MG63 (cell line): ENCODE results near the gene REC114. TPM values are rescaled to one million over a fixed set of nuclear protein-coding genes. Genes with fewer than 3 reads are reported as not detected.
"Not testable (repeated sequence)": the region's sequence is repeated elsewhere in the genome, so short reads cannot be mapped to it uniquely, and the experiment has no call there.

Experiments
- DNase-seq: peaks from one replicate; pipeline ENCODE4 v3.0.0-alpha.2; 2020
- H3K27me3 ChIP-seq: fragments of 250-450 bp; sonication (Bioruptor Pico); 2 replicates; pipeline ENCODE4 v1.5.1; 2020; ENCODE audit warnings: mild to moderate bottlenecking, moderate library complexity
- H3K36me3 ChIP-seq: fragments of 250-450 bp; sonication (Bioruptor Pico); 2 replicates; pipeline ENCODE4 v1.5.1; 2020; ENCODE audit warnings: mild to moderate bottlenecking, moderate library complexity
- H3K4me3 ChIP-seq: fragments of 250-450 bp; sonication (Bioruptor Pico); 2 replicates; pipeline ENCODE4 v1.5.1; 2020; ENCODE audit warnings: mild to moderate bottlenecking, moderate library complexity
- H3K9me3 ChIP-seq: fragments of 250-450 bp; sonication (Bioruptor Pico); 2 replicates; pipeline ENCODE4 v1.5.1; 2020; ENCODE audit warnings: mild to moderate bottlenecking, moderate library complexity
- total RNA-seq: library from RNA; depleted of rRNA; stranded (reverse); fragments of >200 nt; shearing (Covaris generic); gene quantifications from 2 replicates; pipeline ENCODE4 v1.2.3, GENCODE V29; 2014; ENCODE audit warnings: low replicate concordance; rRNA removed

The REC114 gene, protein sequence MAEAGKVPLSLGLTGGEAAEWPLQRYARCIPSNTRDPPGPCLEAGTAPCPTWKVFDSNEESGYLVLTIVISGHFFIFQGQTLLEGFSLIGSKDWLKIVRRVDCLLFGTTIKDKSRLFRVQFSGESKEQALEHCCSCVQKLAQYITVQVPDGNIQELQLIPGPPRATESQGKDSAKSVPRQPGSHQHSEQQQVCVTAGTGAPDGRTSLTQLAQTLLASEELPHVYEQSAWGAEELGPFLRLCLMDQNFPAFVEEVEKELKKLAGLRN
- not detected in 2 replicates for total RNA-seq

DNA sequence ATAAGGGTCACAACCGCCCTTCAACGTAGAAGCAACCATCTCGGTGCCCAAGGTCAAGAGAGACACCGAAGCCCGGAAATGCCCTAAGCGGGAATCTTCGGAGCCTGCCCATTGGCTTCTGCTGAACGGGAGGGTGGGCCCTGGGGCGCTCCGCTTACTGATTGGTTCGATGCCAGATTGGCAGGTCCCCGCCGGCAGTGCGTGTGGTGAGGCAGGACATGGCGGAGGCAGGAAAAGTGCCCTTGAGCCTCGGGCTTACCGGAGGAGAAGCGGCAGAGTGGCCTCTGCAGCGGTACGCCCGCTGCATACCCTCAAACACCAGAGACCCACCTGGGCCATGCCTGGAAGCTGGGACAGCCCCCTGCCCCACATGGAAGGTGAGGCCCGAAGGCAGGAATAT is at the start of gene REC114:
REC114 (plus strand) TSS at position 197 of the 400 bp plus-strand sequence; CDS start at position 219, 22 bp downstream.
- peaks cover 20% of the 10 kb centered on the region for H3K27me3 ChIP-seq
- H3K4me3 ChIP-seq = no peak within 1 kb of the TSS
- no peak for DNase-seq
- no peaks in the 10 kb centered on the region for H3K9me3 ChIP-seq
- H3K36me3 ChIP-seq = no peaks in the 10 kb centered on the region

DNA sequence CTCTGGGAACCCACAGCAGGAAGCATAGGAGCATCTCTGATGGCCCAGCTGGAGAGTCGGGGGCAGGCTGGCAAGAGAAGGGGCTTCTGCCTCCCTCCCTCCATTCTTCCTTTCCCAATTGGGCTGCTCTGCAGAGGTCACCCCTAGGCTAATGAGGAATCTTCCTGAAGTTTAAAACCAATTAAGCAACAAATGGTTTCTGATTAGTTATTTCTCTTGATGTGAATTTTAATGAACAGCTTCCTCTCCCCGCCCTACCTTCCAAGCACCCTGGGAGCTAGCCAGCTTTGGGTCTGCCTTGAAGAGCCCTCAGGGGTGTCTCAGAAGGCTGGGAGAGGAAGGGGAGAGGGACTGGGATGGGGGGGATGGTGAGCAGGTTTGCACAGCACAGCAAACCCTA is 49.6 kb upstream of the REC114 start:
- no peak overlapping the region for H3K4me3 ChIP-seq
- 0 out of 2 replicates have a peak, but pooled peaks cover 3% of the 10 kb centered on the region for H3K9me3 ChIP-seq
- H3K27me3 ChIP-seq = no peaks in the 10 kb centered on the region
- DNase-seq = no peak
- H3K36me3 ChIP-seq = no peaks in the 10 kb centered on the region

- H3K9me3 ChIP-seq = no peaks in the 10 kb centered on the region
- peak; percentile 24 for DNase-seq
- no peak overlapping the region for H3K4me3 ChIP-seq
- H3K27me3 ChIP-seq = no peaks in the 10 kb centered on the region
- H3K36me3 ChIP-seq = no peaks in the 10 kb centered on the region
Measured at GRCh38 chr15:73394782-73395181, 48.2 kb upstream of the REC114 start.

GRCh38 chr15:73395671-73396070 is 47.3 kb upstream of the REC114 start:
- Histone ChIP-seq H3K27me3 (no peaks in the 10 kb centered on the region), H3K36me3 (no peaks in the 10 kb centered on the region), H3K9me3 (no peaks in the 10 kb centered on the region), H3K4me3 (no peak overlapping the region)
- DNase-seq = no peak

DNA sequence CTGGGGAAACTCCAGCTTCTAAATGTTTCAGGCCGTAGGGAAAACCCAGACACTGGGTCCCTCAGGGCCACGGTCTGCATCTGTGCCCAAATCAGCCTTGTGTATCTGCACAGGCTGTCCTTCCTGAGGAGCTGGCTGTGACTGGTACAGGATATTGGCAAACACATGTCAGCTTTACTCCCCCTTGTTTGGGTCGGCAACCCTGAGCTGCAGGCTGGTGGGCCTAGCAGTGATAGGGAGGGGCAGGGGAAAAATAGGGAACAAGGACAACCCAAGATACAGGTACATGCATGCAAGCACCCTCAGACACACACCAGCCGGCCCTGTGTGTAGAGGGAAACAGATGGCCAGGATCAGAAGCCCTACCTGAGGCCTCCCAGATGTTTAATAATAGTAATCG is 45.5 kb upstream of the REC114 start:
- no peak for DNase-seq
- Histone ChIP-seq H3K4me3 (no peak overlapping the region), H3K36me3 (no peaks in the 10 kb centered on the region), H3K9me3 (no peaks in the 10 kb centered on the region), H3K27me3 (no peaks in the 10 kb centered on the region)

DNA sequence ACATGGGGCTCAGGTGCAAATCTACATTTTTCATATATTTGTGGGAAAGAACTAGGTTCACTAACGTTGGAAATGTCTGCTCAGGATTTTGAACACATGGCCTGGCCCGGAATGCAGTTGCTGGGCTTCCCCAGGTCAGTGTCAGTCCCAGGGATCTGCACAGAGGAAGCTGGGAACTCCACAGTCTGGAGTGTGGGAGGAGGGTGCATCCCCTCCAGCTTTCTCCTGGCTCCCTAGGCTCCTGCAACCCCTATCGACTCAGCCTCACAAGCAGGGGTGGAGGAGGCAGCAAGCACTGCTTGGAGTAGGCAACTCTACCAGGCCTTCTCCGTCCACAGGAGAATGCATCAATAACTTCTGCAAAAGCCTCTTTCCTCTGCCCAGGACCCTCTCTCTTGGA is 44.1 kb upstream of the REC114 start:
- Histone ChIP-seq H3K9me3 (no peaks in the 10 kb centered on the region), H3K4me3 (no peak overlapping the region), H3K36me3 (no peaks in the 10 kb centered on the region), H3K27me3 (no peaks in the 10 kb centered on the region; the same call in 1 of the 2 replicates)
- no peak for DNase-seq

- DNase-seq, H3K36me3 ChIP-seq, H3K27me3 ChIP-seq, H3K4me3 ChIP-seq, H3K9me3 ChIP-seq: not testable (repeated sequence)
Measured at GRCh38 chr15:73400222-73400621, 42.7 kb upstream of the REC114 start.

DNA sequence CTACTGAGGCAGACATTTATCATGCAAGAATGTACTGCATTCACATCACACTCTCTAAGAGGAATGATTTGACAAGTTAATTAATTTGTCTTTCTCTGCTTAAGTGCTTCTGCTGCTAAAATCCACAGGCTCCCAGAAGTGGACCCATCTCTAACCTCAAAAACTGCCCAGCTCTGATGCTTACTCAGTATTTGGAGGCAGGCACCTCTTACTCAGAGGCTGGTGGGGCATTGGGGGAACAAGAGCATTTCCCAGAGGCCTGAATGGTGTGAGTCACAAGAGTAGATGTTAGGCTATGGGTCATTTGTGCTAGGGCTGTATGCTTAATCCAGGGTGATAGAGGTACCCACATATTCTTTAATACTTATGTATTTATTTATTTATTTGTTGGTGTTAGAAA is 39.8 kb upstream of the REC114 start:
- H3K27me3 ChIP-seq = no peaks in the 10 kb centered on the region; the same call in 1 of the 2 replicates
- no peaks in the 10 kb centered on the region for H3K36me3 ChIP-seq
- DNase-seq = no peak
- H3K9me3 ChIP-seq = no peaks in the 10 kb centered on the region
- no peak overlapping the region for H3K4me3 ChIP-seq

DNA sequence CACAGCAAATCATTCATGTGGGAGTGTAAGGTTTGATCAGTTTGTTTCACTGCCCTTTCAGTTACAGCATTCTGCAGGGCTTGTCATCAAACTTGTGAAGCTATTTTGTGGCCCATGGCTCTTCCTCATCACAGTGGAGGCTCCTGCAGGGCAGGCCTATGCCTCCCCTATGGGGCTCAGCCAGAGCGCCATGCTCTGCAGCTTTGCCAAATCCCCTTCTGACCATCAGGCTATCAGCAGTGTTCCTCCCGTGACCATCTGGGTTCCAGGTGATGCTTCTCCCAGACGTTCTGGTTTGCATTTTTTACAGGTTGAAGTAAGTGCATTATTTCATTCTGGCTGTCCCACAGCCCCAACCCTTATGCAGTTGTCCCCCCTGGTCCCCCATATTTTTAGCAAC is 28.1 kb upstream of the REC114 start:
- no peaks in the 10 kb centered on the region for H3K9me3 ChIP-seq
- H3K36me3 ChIP-seq = no peaks in the 10 kb centered on the region
- DNase-seq = no peak
- no peak overlapping the region for H3K4me3 ChIP-seq
- 0 out of 2 replicates have a peak, but pooled peaks cover 2% of the 10 kb centered on the region for H3K27me3 ChIP-seq

DNA sequence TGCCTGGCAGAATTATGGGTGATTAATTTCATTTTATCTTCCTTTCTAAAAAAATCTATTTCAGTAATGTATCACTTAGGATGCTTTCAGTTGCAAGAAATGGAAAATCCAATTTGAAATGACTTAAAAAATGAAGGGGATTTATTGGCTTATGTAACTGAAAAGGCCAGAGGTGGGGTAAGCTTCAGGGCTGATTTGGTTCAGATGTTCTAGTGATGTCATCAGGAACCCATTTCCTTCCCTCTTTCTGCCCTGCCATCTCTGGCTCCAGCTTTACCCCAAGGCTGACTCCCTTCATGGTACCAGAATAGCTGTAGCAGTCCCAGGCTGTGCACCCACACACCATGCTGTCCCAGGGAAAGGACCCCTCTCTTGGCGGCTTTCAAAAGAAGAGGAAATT is 18.5 kb upstream of the REC114 start:
- Histone ChIP-seq H3K27me3 (peaks cover 16% of the 10 kb centered on the region), H3K9me3 (no peaks in the 10 kb centered on the region), H3K36me3 (no peaks in the 10 kb centered on the region), H3K4me3 (no peak overlapping the region)
- DNase-seq = no peak

- Histone ChIP-seq H3K4me3 (no peak overlapping the region), H3K36me3 (no peaks in the 10 kb centered on the region), H3K27me3 (peaks cover 21% of the 10 kb centered on the region), H3K9me3 (no peaks in the 10 kb centered on the region)
- DNase-seq = no peak
Measured at GRCh38 chr15:73425510-73425909, 17.5 kb upstream of the REC114 start.

DNA sequence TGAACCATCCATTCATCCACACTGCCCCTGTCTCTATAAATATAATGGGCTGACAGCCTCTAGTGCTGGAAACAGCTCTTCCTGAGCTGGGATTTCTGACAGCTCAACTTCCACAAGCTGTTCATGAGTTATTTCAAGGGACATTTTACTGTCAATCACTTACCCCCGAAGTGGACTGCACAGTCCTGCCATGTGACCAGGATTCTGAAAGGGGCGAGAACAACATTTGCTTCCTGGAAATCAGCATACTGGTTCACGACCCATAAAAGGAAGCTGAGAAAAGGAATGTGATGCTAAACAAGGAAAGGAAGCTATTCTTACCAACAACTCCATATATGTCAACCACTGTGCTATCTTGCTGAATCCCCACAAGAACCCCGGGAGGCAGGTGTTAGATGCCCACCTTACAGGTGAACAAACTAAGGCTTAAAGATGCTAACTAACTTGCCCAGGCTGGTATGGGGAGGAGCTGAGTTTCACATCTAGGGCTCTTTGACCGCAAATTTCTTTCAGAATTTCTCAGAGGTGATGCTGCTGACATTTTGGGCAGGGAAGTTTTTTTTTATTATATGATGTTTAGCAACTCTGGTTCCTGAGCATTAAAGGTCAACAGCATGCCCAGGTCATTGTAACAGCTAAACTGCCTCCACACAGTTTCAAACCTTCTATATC is 16.5 kb upstream of the REC114 start:
- no peak for DNase-seq
- Histone ChIP-seq H3K9me3 (no peaks in the 10 kb centered on the region), H3K27me3 (peaks cover 21% of the 10 kb centered on the region), H3K4me3 (no peak overlapping the region), H3K36me3 (no peaks in the 10 kb centered on the region)

GRCh38 chr15:73431329-73431728 is 11.6 kb upstream of the REC114 start:
- not testable (repeated sequence) for DNase-seq, H3K36me3 ChIP-seq, H3K4me3 ChIP-seq, H3K9me3 ChIP-seq
- H3K27me3 ChIP-seq = peaks cover 19% of the 10 kb centered on the region

- Histone ChIP-seq H3K9me3 (no peaks in the 10 kb centered on the region), H3K4me3 (no peak overlapping the region), H3K27me3 (peaks cover 29% of the 10 kb centered on the region), H3K36me3 (no peaks in the 10 kb centered on the region)
- no peak for DNase-seq
Measured at GRCh38 chr15:73433873-73434272, 9.1 kb upstream of the REC114 start.

- H3K27me3 ChIP-seq = peaks cover 33% of the 10 kb centered on the region
- H3K4me3 ChIP-seq = no peak overlapping the region
- DNase-seq = no peak
- H3K36me3 ChIP-seq = no peaks in the 10 kb centered on the region
- no peaks in the 10 kb centered on the region for H3K9me3 ChIP-seq
Measured at GRCh38 chr15:73436613-73437012, 6.4 kb upstream of the REC114 start.

DNA sequence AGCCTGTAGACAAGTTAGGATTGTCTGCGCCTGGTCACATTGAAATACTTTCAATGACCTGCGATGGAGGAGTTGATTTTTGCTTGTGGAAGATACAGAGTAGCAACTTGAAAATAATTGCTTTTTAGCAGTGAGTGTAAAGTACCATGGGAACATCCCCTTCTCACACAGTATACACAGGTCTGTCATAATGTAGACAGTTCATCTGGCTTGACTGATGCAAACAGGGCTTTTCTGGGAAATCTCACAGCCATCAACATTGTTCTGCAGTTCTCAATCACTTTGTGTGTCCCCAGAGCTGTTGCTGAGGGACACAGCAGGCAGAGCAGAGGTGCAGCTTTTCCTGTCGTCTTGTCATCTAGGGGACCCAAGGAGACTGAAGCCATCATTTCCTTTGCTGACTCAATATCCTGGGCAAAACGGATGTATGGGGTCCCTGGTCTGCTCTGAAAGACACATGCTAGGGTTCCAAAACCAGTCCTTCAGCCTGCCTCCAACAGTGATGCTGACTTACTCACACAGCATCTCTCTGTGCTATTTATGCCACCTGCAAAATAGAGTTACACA is 5.3 kb upstream of the REC114 start:
- Histone ChIP-seq H3K36me3 (no peaks in the 10 kb centered on the region), H3K9me3 (no peaks in the 10 kb centered on the region), H3K4me3 (no peak overlapping the region), H3K27me3 (peaks cover 33% of the 10 kb centered on the region)
- DNase-seq = no peak

- no peak for DNase-seq
- H3K36me3 ChIP-seq = no peaks in the 10 kb centered on the region
- no peak overlapping the region for H3K4me3 ChIP-seq
- peaks cover 33% of the 10 kb centered on the region for H3K27me3 ChIP-seq
- H3K9me3 ChIP-seq = no peaks in the 10 kb centered on the region
Measured at GRCh38 chr15:73438651-73439050, 4.3 kb upstream of the REC114 start.

GRCh38 chr15:73440571-73440970 is 2.4 kb upstream of the REC114 start:
- Histone ChIP-seq H3K4me3 (no peak overlapping the region), H3K27me3 (peaks cover 32% of the 10 kb centered on the region), H3K9me3 (no peaks in the 10 kb centered on the region), H3K36me3 (no peaks in the 10 kb centered on the region)
- DNase-seq = no peak
